ENCODE results near the gene ASTN2.

- TF ChIP-seq POLR2A (IDR thresholded peaks at IDR 0.05; ENCODE audit: low read length) (no peak), GATA1 (IDR thresholded peaks at IDR 0.05; ENCODE audit: low read depth, low read length) (no peak)
Observed at GRCh38 chr9:116986015-116986414, 428.8 kb downstream of the ASTN2 start.

Measured in erythroblast (primary cell).